CD4-positive, alpha-beta T cell (primary cell): Measurements from ENCODE around the gene ITGB8. TPM values are rescaled to one million over a fixed set of nuclear protein-coding genes. Genes with fewer than 3 reads are reported as not detected.

ENCODE experiments used
- ATAC-seq: fragments of 200-7000 bp; cut with Tn5 transposase; one replicate; pipeline ENCODE4 v1.10.0; 2022; ENCODE audit warnings: mild to moderate bottlenecking; ENCODE audit not compliant: poor library complexity
- CTCF ChIA-PET: fragments of 350-600 bp; sonication (Branson Sonifier 250); formaldehyde crosslinking; loops from one replicate; lab custom pipeline; 2021; ENCODE audit warnings: antibody characterized with exemption, inconsistent platforms; lab: Charles Lee
- POLR2A ChIA-PET: fragments of 350-600 bp; sonication (Branson Sonifier 250); formaldehyde crosslinking; loops from one replicate; lab custom pipeline; 2021; ENCODE audit warnings: antibody characterized with exemption, inconsistent platforms; lab: Charles Lee
- DNase-seq, 14 experiments: peaks; one replicate each; pipeline ENCODE4 v3.0.0-alpha.2; 2013 to 2020; ENCODE audit warnings: mixed read lengths in 2 of 14
- H3K27ac ChIP-seq, 2 donors: one replicate each; pipeline versions ENCODE4 v1.5.1 to v1.7.0; 2013; ENCODE audit warnings: low read length in 2 of 2, low read depth in 1 of 2, mild to moderate bottlenecking in 1 of 2
- H3K27me3 ChIP-seq, 2 experiments: 1 replicate in 1 of 2; 2 replicates in 1 of 2; pipeline versions ENCODE4 v1.6.1 to v1.7.0; 2013; ENCODE audit warnings: low read length in 2 of 2, control low read depth in 1 of 2, mild to moderate bottlenecking in 1 of 2, moderate library complexity in 1 of 2; ENCODE audit not compliant: insufficient read depth in 2 of 2, control insufficient read depth in 1 of 2
- H3K36me3 ChIP-seq: one replicate; pipeline ENCODE4 v1.6.1; 2013; ENCODE audit warnings: low read length, control low read depth; ENCODE audit not compliant: insufficient read depth
- H3K4me1 ChIP-seq: one replicate; pipeline ENCODE4 v1.6.1; 2013; ENCODE audit warnings: low read length, control low read depth; ENCODE audit not compliant: insufficient read depth
- H3K4me3 ChIP-seq: one replicate; pipeline ENCODE4 v1.5.1; 2013; ENCODE audit warnings: mild to moderate bottlenecking, low read length, moderate library complexity
- H3K9me3 ChIP-seq, 2 experiments: 1 replicate in 1 of 2; 2 replicates in 1 of 2; pipeline versions ENCODE4 v1.6.1 to v1.7.0; 2013; ENCODE audit warnings: low read length in 2 of 2, mild to moderate bottlenecking in 2 of 2, control low read depth in 1 of 2, moderate library complexity in 1 of 2; ENCODE audit not compliant: control insufficient read depth in 1 of 2, insufficient read depth in 1 of 2
- H3K27ac Mint-ChIP-seq: one replicate; pipeline ENCODE4 v1.8.0; 2020; ENCODE audit warnings: mixed read lengths
- H3K27me3 Mint-ChIP-seq: one replicate; pipeline ENCODE4 v1.8.0; 2021; ENCODE audit warnings: mixed read lengths
- H3K36me3 Mint-ChIP-seq: one replicate; pipeline ENCODE4 v1.8.0; 2021; ENCODE audit warnings: low read depth, mixed read lengths
- H3K4me1 Mint-ChIP-seq: one replicate; pipeline ENCODE4 v1.8.0; 2021; ENCODE audit warnings: low read depth, mixed read lengths
- H3K4me3 Mint-ChIP-seq: one replicate; pipeline ENCODE4 v1.8.0; 2020; ENCODE audit warnings: mild to moderate bottlenecking, mixed read lengths
- H3K9me3 Mint-ChIP-seq: one replicate; pipeline ENCODE4 v1.8.0; 2020; ENCODE audit warnings: mixed read lengths
- intact Hi-C, 2 experiments: fragments of 100-400 bp; cut with DNase I in 1 of 2; cut with micrococcal nuclease in 1 of 2; formaldehyde crosslinking; loops; one replicate each; pipeline versions ENCODE4 v1.15.1 to v1.9.0; 2023 to 2025; cut with DNase I, micrococcal nuclease
- total RNA-seq, 174 experiments: library from RNA in 2 of 174; stranded (reverse) in 2 of 174; gene quantifications; one replicate each; pipeline ENCODE4 v1.2.3 and lab custom pipeline; 2021 to 2026
- TF ChIP-seq, protein P1 (sequence below): fragments of 200-600 bp; IDR thresholded peaks from one replicate; pipeline ENCODE4 v1.8.0; 2022; ENCODE audit warnings: antibody characterized with exemption, mild to moderate bottlenecking

Gene ITGB8
- total RNA-seq, 2 experiments from 2014 or later = not detected

DNA sequence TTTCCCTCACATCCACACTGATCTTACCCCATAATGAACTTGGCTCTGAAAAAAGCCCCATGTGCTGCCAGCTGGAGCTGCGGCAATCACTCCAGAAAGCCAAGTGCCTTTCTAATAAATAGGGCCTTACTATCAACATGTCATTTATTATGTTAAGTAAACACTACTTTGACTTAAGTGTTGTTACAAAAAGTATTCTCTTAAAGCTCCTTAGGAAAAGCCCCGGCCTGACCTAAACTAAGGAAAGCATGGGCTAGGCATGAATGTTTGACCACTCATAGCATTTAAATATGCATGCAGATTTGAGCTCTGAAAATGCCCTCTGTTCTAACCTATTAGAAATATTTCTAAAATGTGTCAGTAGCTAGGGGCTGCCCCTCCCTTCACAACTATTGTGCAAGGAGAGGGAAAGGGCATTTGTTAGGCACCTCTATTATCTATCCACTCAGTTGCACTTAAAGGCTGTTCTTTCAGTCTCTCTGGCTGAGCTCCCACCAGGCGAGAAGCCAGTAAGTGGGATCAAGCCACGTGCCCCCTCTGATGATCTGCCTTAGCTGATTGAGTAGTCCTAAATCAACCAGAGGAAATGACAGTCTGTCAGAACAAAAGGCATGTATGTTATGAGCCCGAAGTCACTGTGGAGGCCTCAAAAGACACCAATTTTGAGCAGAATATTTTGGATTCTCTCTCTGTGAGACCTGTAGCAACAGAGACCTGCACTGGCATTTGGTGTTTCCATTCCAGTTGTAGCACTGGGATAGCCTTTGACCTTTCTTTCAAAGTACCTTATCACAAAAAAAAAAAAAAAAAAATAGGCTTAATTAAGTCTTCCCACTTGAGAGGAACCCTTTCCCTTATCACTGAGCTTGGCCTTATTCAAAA is 77.1 kb downstream of the ITGB8 start:
- intact Hi-C loops = no loop called here

GRCh38 chr7:20408467-20408826 is 77.7 kb downstream of the ITGB8 start:
- H3K36me3 Mint-ChIP-seq = no peaks in the 10 kb centered on the region
- CTCF ChIA-PET = interaction anchor here (0.7 kb wide), 1 partner anchor 92 kb away, joined by 4 read pairs; no protein-coding TSS in a partner anchor
- no peaks in the 10 kb centered on the region for H3K4me1 ChIP-seq
- H3K27me3 ChIP-seq = no peaks in the 10 kb centered on the region
- no peaks in the 10 kb centered on the region for H3K36me3 ChIP-seq
- H3K4me3 ChIP-seq = no peak overlapping the region
- H3K9me3 ChIP-seq = peaks cover 0 to 6% of the 10 kb centered on the region in 2 experiments
- POLR2A ChIA-PET = no interaction called here
- no peaks in the 10 kb centered on the region for H3K4me1 Mint-ChIP-seq
- H3K4me3 Mint-ChIP-seq = no peak overlapping the region
- no peaks in the 10 kb centered on the region for H3K9me3 Mint-ChIP-seq
- intact Hi-C loops = no loop called here
- ATAC-seq (no peak), DNase-seq (no peak)
- TF ChIP-seq, protein P1, sequence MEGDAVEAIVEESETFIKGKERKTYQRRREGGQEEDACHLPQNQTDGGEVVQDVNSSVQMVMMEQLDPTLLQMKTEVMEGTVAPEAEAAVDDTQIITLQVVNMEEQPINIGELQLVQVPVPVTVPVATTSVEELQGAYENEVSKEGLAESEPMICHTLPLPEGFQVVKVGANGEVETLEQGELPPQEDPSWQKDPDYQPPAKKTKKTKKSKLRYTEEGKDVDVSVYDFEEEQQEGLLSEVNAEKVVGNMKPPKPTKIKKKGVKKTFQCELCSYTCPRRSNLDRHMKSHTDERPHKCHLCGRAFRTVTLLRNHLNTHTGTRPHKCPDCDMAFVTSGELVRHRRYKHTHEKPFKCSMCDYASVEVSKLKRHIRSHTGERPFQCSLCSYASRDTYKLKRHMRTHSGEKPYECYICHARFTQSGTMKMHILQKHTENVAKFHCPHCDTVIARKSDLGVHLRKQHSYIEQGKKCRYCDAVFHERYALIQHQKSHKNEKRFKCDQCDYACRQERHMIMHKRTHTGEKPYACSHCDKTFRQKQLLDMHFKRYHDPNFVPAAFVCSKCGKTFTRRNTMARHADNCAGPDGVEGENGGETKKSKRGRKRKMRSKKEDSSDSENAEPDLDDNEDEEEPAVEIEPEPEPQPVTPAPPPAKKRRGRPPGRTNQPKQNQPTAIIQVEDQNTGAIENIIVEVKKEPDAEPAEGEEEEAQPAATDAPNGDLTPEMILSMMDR = no peak
- no peak overlapping the region for H3K27ac ChIP-seq
- H3K27ac Mint-ChIP-seq = no peak overlapping the region
- no peaks in the 10 kb centered on the region for H3K27me3 Mint-ChIP-seq

More for the DNA sequence above, 77.1 kb downstream of the ITGB8 start:
- Mint-ChIP-seq H3K4me1 (no peaks in the 10 kb centered on the region), H3K9me3 (no peaks in the 10 kb centered on the region), H3K36me3 (no peaks in the 10 kb centered on the region), H3K27me3 (no peaks in the 10 kb centered on the region), H3K4me3 (no peak overlapping the region), H3K27ac (no peak overlapping the region)
- ATAC-seq = no peak
- H3K27ac ChIP-seq = no peak overlapping the region
- no peaks in the 10 kb centered on the region for H3K4me1 ChIP-seq
- H3K9me3 ChIP-seq = peaks cover 0 to 6% of the 10 kb centered on the region in 2 experiments
- POLR2A ChIA-PET = no interaction called here
- no peak overlapping the region for H3K4me3 ChIP-seq
- no peaks in the 10 kb centered on the region for H3K27me3 ChIP-seq
- H3K36me3 ChIP-seq = no peaks in the 10 kb centered on the region
- CTCF ChIA-PET = interaction anchor here (0.7 kb wide), 1 partner anchor 92 kb away, joined by 4 read pairs; no protein-coding TSS in a partner anchor
- TF ChIP-seq, protein P1 = no peak
- no peak for DNase-seq

DNA sequence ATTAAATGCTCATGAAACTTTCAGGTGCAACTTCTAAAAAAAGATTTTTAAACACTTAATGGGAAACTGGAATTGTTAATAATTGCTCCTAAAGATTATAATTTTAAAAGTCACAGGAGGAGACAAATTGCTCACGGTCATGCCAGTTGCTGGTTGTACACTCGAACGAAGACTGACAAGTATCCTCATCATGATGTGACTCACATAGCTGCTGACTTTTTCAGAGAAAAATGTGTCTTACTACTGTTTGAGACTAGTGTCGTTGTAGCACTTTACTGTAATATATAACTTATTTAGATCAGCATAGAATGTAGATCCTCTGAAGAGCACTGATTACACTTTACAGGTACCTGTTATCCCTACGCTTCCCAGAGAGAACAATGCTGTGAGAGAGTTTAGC is 79.3 kb downstream of the ITGB8 start:
- H3K27ac ChIP-seq = no peak overlapping the region
- no peak overlapping the region for H3K27ac Mint-ChIP-seq
- H3K4me3 ChIP-seq = no peak overlapping the region
- no peaks in the 10 kb centered on the region for H3K36me3 ChIP-seq
- no peaks in the 10 kb centered on the region for H3K4me1 ChIP-seq
- POLR2A ChIA-PET = no interaction called here
- no peak overlapping the region for H3K4me3 Mint-ChIP-seq
- CTCF ChIA-PET = no interaction called here
- no peaks in the 10 kb centered on the region for H3K9me3 ChIP-seq
- H3K4me1 Mint-ChIP-seq = no peaks in the 10 kb centered on the region
- ATAC-seq (no peak), DNase-seq (no peak)
- no peaks in the 10 kb centered on the region for H3K9me3 Mint-ChIP-seq
- H3K27me3 Mint-ChIP-seq = no peaks in the 10 kb centered on the region
- intact Hi-C loops = no loop called here
- no peaks in the 10 kb centered on the region for H3K27me3 ChIP-seq
- H3K36me3 Mint-ChIP-seq = no peaks in the 10 kb centered on the region
- TF ChIP-seq, protein P1 = no peak
